MG63 (cell line): ENCODE results near the gene GGACT. TPM values are rescaled to one million over a fixed set of nuclear protein-coding genes. Genes with fewer than 3 reads are reported as not detected.
"Not testable (repeated sequence)": the region's sequence is repeated elsewhere in the genome, so short reads cannot be mapped to it uniquely, and the experiment has no call there.

Experiments used
- DNase-seq: peaks from one replicate; pipeline ENCODE4 v3.0.0-alpha.2; 2020
- H3K27me3 ChIP-seq: fragments of 250-450 bp; sonication (Bioruptor Pico); 2 replicates; pipeline ENCODE4 v1.5.1; 2020; ENCODE audit warnings: mild to moderate bottlenecking, moderate library complexity
- H3K36me3 ChIP-seq: fragments of 250-450 bp; sonication (Bioruptor Pico); 2 replicates; pipeline ENCODE4 v1.5.1; 2020; ENCODE audit warnings: mild to moderate bottlenecking, moderate library complexity
- H3K4me3 ChIP-seq: fragments of 250-450 bp; sonication (Bioruptor Pico); 2 replicates; pipeline ENCODE4 v1.5.1; 2020; ENCODE audit warnings: mild to moderate bottlenecking, moderate library complexity
- H3K9me3 ChIP-seq: fragments of 250-450 bp; sonication (Bioruptor Pico); 2 replicates; pipeline ENCODE4 v1.5.1; 2020; ENCODE audit warnings: mild to moderate bottlenecking, moderate library complexity
- total RNA-seq: library from RNA; depleted of rRNA; stranded (reverse); fragments of >200 nt; shearing (Covaris generic); gene quantifications from 2 replicates; pipeline ENCODE4 v1.2.3, GENCODE V29; 2014; ENCODE audit warnings: low replicate concordance

GGACT gene
- total RNA-seq, 1 experiment from 2014 or later: 4.9 TPM

DNA sequence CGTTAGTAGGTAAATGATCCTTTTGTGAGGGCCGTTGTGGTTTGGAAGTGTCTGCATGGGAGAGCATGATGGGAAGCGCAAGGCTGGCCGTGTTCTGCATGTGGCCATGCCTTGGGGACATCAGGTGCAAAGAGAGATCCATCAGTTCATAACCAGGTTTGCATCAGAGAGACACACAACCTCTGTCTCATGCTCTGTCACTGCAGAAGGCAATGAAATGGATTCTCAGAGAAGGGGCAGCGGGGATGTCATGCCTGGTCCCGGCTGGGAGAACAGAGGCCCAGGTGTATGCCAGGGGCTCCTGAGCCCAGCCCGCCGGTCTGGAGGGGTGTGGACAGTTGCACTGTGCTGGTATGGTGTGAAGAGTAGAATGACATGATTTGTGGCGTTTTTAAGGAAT, 60.2 kb downstream of the GGACT start:
- DNase-seq: no peak
- Histone ChIP-seq H3K9me3 (no peaks in the 10 kb centered on the region), H3K36me3 (no peaks in the 10 kb centered on the region), H3K4me3 (no peak overlapping the region), H3K27me3 (no peaks in the 10 kb centered on the region)

GRCh38 chr13:100527644-100528043, 60.9 kb downstream of the GGACT start:
- Histone ChIP-seq H3K36me3 (no peaks in the 10 kb centered on the region), H3K9me3 (no peaks in the 10 kb centered on the region), H3K4me3 (no peak overlapping the region), H3K27me3 (no peaks in the 10 kb centered on the region)
- DNase-seq: no peak

DNA sequence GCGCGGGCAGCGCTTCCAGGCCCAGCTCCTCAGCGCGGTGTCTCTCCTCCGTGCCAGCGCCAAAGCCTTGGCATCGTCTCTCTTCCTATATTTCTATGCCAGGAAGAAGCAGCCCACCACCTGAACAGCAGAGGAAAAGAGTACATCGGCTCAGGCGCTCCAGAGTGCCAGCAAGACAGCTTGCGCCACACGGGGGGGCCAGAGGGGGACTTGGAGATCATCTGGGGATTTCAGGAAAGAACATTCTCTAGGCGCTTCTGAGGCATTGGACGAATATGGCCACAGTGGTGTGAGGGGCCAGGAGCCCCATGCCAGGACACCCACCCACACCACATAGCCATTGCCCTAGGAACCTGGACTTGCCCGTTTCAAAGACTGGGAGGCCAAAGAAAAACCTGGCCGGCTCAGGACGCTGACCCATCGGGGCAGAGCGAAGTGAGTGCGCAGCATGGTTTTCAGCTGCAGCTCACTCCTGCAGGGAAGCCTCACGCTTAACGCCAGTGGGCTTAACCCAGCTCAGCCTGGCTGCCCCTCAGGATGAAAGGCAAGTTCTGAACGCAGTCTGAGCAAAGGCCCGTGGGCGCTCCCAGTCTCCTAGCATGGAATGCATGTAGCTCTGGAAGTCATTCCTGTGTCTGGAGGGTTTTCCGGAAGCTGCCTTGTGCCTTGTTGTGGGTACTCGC, 62.1 kb downstream of the GGACT start:
- no peak for DNase-seq
- Histone ChIP-seq H3K36me3 (no peaks in the 10 kb centered on the region), H3K9me3 (no peaks in the 10 kb centered on the region), H3K4me3 (no peak overlapping the region), H3K27me3 (no peaks in the 10 kb centered on the region)

DNA sequence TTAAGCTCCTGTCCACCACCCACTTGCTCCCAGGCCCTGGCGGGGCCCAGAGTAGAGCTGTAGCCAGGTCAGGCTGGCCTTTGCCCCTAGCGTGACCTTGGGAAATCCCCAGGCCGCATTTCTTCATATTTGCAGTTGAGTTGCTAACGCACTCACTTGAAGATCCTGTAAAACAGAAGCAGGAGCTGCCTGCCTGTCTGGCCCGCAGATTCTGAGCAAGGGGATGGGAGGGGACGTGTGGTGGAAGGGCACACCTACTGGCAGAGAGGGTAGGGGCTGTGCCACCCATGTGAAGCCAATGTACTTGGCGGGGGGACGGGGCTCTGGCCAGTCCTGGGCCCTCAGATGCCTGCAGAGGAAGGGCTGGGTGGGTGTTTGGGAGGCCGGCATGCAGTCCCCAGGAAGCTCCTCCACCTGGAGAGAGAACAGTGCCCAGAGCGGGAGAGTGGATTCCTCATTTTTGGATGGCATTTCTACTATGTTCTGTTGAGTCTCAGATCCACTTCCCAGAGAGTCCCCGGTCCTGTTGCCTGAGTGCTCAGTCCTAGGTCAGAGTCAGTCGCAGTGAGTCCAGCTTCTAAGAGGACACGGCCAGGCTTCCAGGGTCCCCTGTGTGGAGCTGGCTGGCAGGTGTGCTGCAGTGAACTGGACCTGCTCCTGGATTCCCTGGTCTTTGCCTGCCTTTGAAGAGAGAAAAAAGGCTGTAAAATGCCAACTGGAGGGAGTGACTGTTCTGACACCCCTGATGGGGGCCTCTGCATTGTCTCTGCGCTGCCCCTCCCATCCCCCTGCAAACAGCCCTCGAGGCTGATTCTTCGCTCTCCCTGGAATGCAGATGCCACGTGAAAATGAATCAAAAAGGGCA, 62.9 kb downstream of the GGACT start:
- no peak overlapping the region for H3K4me3 ChIP-seq
- H3K9me3 ChIP-seq: no peaks in the 10 kb centered on the region
- no peaks in the 10 kb centered on the region for H3K27me3 ChIP-seq
- no peak for DNase-seq
- no peaks in the 10 kb centered on the region for H3K36me3 ChIP-seq

- not testable (repeated sequence) for H3K9me3 ChIP-seq, DNase-seq, H3K36me3 ChIP-seq, H3K4me3 ChIP-seq, H3K27me3 ChIP-seq
Observed at GRCh38 chr13:100524688-100525087, 63.9 kb downstream of the GGACT start.

GRCh38 chr13:100523981-100524386, 64.6 kb downstream of the GGACT start:
- no peak for DNase-seq
- H3K9me3 ChIP-seq: no peaks in the 10 kb centered on the region
- H3K36me3 ChIP-seq: no peaks in the 10 kb centered on the region
- no peaks in the 10 kb centered on the region for H3K27me3 ChIP-seq
- no peak overlapping the region for H3K4me3 ChIP-seq

GRCh38 chr13:100523411-100523810, 65.2 kb downstream of the GGACT start:
- Histone ChIP-seq H3K4me3 (no peak overlapping the region), H3K27me3 (no peaks in the 10 kb centered on the region), H3K9me3 (no peaks in the 10 kb centered on the region), H3K36me3 (no peaks in the 10 kb centered on the region)
- no peak for DNase-seq

DNA sequence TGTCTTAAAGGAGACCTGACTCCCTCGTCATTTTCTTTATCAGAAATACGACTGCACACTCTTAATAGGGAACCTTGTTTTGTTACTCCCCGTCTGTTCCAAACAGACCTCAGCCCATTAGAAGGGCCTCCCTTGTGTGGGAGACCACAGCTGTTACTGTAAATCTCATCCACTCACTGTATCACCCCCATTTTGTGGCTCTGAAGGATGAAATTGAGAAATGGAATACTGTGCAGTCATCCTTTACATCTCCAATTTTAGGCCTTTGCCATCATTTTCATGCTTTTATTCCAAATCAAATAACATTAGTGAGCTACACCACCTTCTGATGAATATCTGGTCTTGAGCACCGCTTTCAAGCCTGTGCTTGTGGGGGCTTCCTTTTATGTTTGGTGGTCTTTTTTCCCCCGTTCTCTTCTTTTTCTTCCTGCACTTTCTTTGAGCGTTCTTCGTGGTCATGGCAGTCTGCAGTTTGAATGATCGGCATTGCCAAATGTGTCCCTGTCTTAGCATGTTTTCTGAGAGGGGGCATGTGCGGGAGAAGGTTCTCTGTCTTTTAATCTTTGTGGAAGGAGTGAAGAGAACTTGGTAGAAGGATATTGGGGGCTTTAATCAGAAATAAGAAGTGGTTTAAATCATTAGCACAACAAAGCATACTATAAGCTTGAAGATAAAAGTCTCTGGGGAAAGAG, 65.8 kb downstream of the GGACT start:
- no peaks in the 10 kb centered on the region for H3K36me3 ChIP-seq
- H3K27me3 ChIP-seq: no peaks in the 10 kb centered on the region
- no peak overlapping the region for H3K4me3 ChIP-seq

GRCh38 chr13:100521851-100522617, 66.6 kb downstream of the GGACT start:
- H3K9me3 ChIP-seq: no peaks in the 10 kb centered on the region
- no peak for DNase-seq
- H3K4me3 ChIP-seq: no peak overlapping the region
- H3K36me3 ChIP-seq: no peaks in the 10 kb centered on the region
- no peaks in the 10 kb centered on the region for H3K27me3 ChIP-seq

More for the DNA sequence above, 65.8 kb downstream of the GGACT start:
- H3K9me3 ChIP-seq: no peaks in the 10 kb centered on the region
- DNase-seq: no peak

DNA sequence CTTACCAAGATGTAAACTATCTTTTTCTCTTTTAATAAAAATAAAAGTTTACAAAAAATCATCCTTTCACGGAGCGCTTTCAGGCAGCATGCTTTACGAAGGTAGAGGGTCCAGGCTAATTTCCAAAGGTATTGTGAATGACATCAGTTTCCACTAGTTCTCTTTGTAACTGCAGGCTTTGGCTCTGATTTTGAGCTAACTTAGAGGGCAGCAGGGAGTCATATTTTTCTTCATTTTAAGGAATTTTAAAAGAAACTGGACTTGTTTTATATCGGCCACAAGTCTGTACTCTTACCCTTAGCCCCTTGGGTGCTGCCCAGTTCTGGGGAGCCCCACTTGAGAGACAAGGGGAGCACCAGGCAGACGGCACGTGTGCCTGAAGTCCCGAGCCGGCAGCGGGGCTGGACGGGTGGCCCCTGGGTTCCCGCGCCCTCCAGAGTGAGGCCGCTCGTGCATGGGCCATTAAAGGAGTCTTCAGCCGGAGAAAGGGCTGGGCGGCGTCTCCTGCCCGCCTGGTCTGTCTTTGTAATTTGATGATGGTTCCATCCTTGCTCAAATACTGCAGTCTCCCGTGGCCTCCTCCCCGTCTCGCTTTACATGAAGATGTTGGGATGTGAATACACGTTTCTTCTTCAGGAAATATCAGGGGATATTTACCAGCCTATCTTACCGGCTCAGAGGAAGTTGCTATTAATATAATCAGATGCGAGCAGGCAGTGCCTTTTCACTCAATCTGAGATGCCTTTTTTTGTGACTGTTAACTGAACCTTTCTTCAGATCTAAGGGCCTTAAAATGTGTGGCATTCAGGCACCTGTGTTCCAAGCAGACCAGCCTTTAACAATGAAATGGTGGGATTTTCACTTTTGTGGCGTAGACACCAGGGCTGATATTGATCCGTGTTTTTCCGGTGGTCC, 67.4 kb downstream of the GGACT start:
- Histone ChIP-seq H3K36me3 (no peaks in the 10 kb centered on the region), H3K4me3 (no peak overlapping the region), H3K27me3 (no peaks in the 10 kb centered on the region), H3K9me3 (no peaks in the 10 kb centered on the region)
- DNase-seq: no peak

DNA sequence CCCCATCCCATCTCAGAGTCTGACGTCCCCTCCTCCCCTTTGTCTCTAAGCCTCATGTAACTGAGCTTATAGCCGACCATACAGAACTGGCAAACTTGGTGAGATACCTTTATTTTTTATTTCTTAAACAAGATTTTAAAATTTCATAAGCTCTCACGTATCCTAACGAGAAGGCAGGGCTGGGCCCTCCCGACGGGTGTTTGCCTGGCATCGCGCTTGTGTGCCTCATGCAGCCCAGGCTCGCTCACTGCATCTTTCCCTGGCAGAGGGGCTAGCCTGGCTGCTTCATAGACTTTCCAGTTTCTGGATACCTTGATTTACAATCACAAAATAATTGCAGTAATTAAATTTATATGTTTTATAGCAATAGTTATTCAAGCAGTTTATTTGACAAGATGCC, 69.0 kb downstream of the GGACT start:
- no peak overlapping the region for H3K4me3 ChIP-seq
- no peaks in the 10 kb centered on the region for H3K36me3 ChIP-seq
- no peaks in the 10 kb centered on the region for H3K27me3 ChIP-seq
- no peaks in the 10 kb centered on the region for H3K9me3 ChIP-seq
- DNase-seq: no peak

DNA sequence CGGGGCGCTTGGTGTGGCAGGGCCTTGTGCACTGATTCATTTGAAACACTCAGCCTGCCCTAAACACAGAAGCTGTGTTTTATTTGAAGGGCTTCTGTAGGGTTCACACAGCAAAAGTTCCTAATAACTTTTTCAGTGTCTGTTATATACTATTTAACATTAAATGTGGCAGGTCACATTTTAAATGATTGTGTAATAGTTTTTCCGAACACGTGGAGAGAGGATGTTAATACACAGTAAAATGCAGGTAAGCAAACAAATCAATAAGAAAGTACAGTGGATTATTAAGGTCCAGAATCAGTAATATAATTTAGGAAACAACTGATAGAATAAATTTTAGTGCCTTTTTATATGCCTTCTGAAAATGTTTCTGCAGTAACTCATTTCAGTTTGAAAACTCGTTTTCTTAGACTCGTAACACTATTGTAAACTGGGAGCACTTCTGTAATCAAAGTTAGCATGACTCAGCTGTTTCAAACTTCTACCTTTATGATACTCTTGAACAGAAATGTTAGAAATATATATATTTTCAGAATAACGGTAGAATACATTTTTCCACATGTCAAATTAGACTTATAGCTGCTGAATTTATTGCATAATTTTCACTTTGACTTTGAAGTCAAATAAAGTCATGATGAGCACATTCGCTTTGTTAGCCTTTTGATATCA, 70.1 kb downstream of the GGACT start:
- DNase-seq: no peak
- no peaks in the 10 kb centered on the region for H3K27me3 ChIP-seq
- no peaks in the 10 kb centered on the region for H3K36me3 ChIP-seq
- no peak overlapping the region for H3K4me3 ChIP-seq
- no peaks in the 10 kb centered on the region for H3K9me3 ChIP-seq

DNA sequence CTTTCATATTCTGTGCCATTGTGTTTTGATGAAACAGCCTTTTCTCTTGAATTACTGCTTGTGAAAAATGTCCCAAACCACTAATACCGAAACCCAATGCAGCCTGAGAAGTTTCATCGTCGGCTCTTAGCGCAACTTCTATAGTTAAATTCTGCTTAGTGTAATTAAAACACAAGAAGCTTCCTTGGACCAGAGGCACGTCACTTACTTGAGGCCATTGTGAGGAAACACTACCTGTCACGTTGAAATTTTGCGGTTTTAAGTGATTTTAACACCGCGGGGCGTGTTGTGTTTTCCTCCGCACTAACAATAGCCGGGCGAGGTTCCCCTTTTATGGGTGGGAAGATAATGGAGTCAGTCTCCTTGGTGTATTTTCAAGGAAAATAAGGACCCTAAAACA, 70.9 kb downstream of the GGACT start:
- H3K36me3 ChIP-seq: no peaks in the 10 kb centered on the region
- H3K9me3 ChIP-seq: no peaks in the 10 kb centered on the region
- no peaks in the 10 kb centered on the region for H3K27me3 ChIP-seq
- no peak overlapping the region for H3K4me3 ChIP-seq
- no peak for DNase-seq

DNA sequence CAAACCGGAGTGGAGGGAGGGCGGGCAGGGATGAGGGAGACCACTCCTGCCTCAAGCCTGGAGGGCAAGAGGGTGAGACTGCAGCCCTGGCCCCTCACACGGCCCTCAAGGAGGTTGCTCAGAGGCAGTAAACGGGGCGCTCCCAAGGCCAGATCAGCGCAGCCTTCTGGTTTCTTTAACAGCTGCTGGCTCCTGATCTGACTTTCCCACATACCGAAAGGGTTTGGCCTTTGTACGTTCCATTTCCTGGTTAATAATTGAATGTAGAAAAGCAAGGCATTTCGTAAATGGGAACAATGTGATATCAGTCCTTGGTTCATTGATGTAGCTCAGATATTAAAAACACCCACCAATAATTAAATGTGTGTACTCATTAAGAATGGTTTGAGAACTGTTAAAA, 71.5 kb downstream of the GGACT start:
- no peak for DNase-seq
- Histone ChIP-seq H3K9me3 (no peaks in the 10 kb centered on the region), H3K27me3 (no peaks in the 10 kb centered on the region), H3K36me3 (no peaks in the 10 kb centered on the region), H3K4me3 (no peak overlapping the region)

GRCh38 chr13:100515410-100515800, 73.2 kb downstream of the GGACT start:
- no peak for DNase-seq
- no peaks in the 10 kb centered on the region for H3K36me3 ChIP-seq
- no peaks in the 10 kb centered on the region for H3K9me3 ChIP-seq
- no peaks in the 10 kb centered on the region for H3K27me3 ChIP-seq
- no peak overlapping the region for H3K4me3 ChIP-seq
